Measurements from ENCODE around the gene CALHM5.

The CALHM5 gene

GRCh38 chr6:116543149-116543548 lies 31.7 kb downstream of the CALHM5 start:
- TF ChIP-seq CTCF (IDR thresholded peaks at IDR 0.05; ENCODE audit: insufficient read depth, low read depth, low read length, missing control alignments) = no peak
- DNase-seq (ENCODE audit: low read depth) = no peak
- no peak overlapping the region for H3K4me3 ChIP-seq (ENCODE audit: low read depth, low read length)

DNA sequence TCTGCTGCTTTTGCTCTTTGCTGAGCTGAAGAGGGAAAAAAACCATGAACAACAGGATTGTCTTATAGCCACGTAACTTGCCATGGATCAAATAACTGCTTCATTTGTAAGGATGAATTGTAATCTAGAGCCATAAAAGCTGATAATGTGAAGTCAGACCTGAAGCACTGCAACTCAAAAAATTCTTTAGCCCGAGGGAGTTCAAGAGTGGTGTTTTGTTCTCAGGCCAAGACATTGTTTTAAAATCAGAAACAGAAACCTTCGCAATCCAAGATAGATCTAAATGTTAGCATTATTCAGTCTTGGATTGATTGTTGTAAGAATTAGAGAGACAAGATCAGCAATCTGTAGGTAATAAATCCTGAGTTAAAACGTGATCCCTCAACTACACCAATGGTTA lies 34.2 kb downstream of the CALHM5 start, which contains the start of gene TRAPPC3L:
Gene TRAPPC3L (minus strand): TSS at position 34 of the 400 bp plus-strand sequence. CDS start 170 bp downstream, outside the sequence.
- TF ChIP-seq CTCF (IDR thresholded peaks at IDR 0.05; ENCODE audit: insufficient read depth, low read depth, low read length, missing control alignments) = no peak
- H3K4me3 ChIP-seq (ENCODE audit: low read depth, low read length) = no peak within 1 kb of the TSS
- no peak for DNase-seq (ENCODE audit: low read depth)

- no peak overlapping the region for H3K4me3 ChIP-seq (ENCODE audit: low read depth, low read length)
- TF ChIP-seq CTCF (IDR thresholded peaks at IDR 0.05; ENCODE audit: insufficient read depth, low read depth, low read length, missing control alignments) = no peak
- DNase-seq (ENCODE audit: low read depth) = no peak
Observed at GRCh38 chr6:116547358-116547757, 35.9 kb downstream of the CALHM5 start.

DNA sequence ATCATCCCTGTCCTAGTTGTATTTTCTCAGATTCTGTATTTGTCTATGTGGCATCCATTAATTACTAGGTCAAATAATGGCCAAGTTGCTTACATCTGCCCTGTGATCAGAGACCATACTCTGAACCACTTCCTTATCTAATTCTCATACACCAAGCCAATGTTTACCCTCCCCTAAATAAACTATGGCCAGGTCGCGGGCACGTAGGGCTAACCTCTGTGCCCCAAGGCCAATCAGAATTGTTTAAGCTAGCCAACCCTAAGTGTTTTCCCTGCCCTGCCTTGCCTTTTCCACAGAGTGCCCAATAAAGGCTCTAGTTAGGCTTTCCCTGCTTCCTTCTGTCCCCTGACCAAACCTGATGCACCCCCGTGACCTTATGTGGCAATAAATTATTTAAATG lies 39.4 kb downstream of the CALHM5 start:
- TF ChIP-seq CTCF (IDR thresholded peaks at IDR 0.05; ENCODE audit: insufficient read depth, low read depth, low read length, missing control alignments) = no peak
- DNase-seq (ENCODE audit: low read depth) = no peak
- no peak overlapping the region for H3K4me3 ChIP-seq (ENCODE audit: low read depth, low read length)

GRCh38 chr6:116553451-116553850 lies 42.0 kb downstream of the CALHM5 start, which contains the start of gene CALHM4:
Gene CALHM4, plus strand, starts transcription at chr6:116553751. Its CDS starts 43 bp downstream, at chr6:116553794.
- no peak for DNase-seq (ENCODE audit: low read depth)

DNA sequence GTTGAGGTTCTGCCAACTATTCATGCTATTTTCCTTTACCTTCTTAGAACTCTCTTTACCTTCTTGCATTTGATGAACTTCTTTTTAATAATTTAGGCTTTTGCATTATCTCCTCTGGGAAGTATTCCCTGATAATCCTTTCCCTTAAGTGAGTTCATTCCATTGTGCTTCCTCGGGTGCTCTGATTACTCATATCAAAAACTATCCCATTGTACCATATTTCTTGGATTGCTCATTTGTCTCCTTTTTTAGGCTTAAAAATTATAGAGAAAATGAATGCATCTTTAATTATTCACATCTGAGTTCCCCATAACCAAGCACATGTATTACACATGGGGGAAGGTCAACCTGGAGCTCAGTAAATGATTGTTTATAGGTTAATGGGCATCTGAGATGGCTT lies 44.6 kb downstream of the CALHM5 start:
- H3K4me3 ChIP-seq (ENCODE audit: low read depth, low read length) = no peak overlapping the region
- no peak for TF ChIP-seq CTCF (IDR thresholded peaks at IDR 0.05; ENCODE audit: insufficient read depth, low read depth, low read length, missing control alignments)
- no peak for DNase-seq (ENCODE audit: low read depth)

More at GRCh38 chr6:116553451-116553850, 42.0 kb downstream of the CALHM5 start, which contains the start of gene CALHM4:
- no peak within 1 kb of the TSS for H3K4me3 ChIP-seq (ENCODE audit: low read depth, low read length)
- no peak for TF ChIP-seq CTCF (IDR thresholded peaks at IDR 0.05; ENCODE audit: insufficient read depth, low read depth, low read length, missing control alignments)

- H3K4me3 ChIP-seq (ENCODE audit: low read depth, low read length) = no peak overlapping the region
- no peak for TF ChIP-seq CTCF (IDR thresholded peaks at IDR 0.05; ENCODE audit: insufficient read depth, low read depth, low read length, missing control alignments)
- no peak for DNase-seq (ENCODE audit: low read depth)
Observed at GRCh38 chr6:116556814-116557415, 45.5 kb downstream of the CALHM5 start.

All from GM12865 (cell line).